Astrocyte (in vitro differentiated cells and primary cell): ENCODE results near the gene INPP5J.

Experiments
- EZH2 ChIP-seq: IDR thresholded peaks from 2 replicates; pipeline ENCODE4 v1.6.1; 2012; ENCODE audit warnings: mild to moderate bottlenecking, low read length, inconsistent platforms; ENCODE audit not compliant: insufficient read depth
- TF ChIP-seq, protein P1 (sequence below): IDR thresholded peaks from 2 replicates; pipeline ENCODE4 v1.5.1; 2011; ENCODE audit warnings: low read depth, mild to moderate bottlenecking, inconsistent platforms, low read length, moderate library complexity; ENCODE audit not compliant: insufficient read depth

DNA sequence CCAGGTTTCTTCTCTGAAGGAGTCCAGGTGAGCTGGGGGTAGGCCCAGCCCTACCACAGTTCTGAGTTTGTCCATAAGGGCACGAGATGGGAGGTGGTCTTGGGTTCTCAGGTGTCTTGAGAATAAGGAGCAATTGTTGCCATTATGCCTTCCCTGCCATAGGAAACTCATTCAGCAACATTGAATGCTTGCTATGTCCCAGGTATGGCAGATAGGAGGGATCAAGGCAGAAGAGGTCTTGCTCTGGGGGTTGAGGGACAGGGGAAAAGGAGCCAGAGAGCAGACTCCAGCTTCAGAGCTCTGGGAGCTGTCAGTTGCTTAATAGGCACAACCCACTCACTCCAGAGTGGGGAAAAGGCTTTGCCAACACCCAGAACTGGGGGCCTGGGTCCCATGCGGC, 19.7 kb upstream of the INPP5J start:
- TF ChIP-seq, protein P1, sequence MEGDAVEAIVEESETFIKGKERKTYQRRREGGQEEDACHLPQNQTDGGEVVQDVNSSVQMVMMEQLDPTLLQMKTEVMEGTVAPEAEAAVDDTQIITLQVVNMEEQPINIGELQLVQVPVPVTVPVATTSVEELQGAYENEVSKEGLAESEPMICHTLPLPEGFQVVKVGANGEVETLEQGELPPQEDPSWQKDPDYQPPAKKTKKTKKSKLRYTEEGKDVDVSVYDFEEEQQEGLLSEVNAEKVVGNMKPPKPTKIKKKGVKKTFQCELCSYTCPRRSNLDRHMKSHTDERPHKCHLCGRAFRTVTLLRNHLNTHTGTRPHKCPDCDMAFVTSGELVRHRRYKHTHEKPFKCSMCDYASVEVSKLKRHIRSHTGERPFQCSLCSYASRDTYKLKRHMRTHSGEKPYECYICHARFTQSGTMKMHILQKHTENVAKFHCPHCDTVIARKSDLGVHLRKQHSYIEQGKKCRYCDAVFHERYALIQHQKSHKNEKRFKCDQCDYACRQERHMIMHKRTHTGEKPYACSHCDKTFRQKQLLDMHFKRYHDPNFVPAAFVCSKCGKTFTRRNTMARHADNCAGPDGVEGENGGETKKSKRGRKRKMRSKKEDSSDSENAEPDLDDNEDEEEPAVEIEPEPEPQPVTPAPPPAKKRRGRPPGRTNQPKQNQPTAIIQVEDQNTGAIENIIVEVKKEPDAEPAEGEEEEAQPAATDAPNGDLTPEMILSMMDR = no peak
- TF ChIP-seq EZH2 = no peak
